C4-2B (cell line): ENCODE results near the gene CST4.

Experiments
- H3K27ac ChIP-seq: fragments of 450-650 bp; 2 replicates; pipeline ENCODE4 v1.5.1; 2017
- CTCF ChIP-seq: fragments of 450-650 bp; conservative IDR thresholded peaks from 2 replicates; pipeline ENCODE4 v1.5.1; 2017; ENCODE audit warnings: mild to moderate bottlenecking
- ZFX ChIP-seq: fragments of 450-650 bp; IDR thresholded peaks from 2 replicates; pipeline ENCODE4 v1.6.1; 2017

The CST4 gene

GRCh38 chr20:23657202-23657601 is 31.6 kb downstream of the CST4 start:
- H3K27ac ChIP-seq = no peak overlapping the region

DNA sequence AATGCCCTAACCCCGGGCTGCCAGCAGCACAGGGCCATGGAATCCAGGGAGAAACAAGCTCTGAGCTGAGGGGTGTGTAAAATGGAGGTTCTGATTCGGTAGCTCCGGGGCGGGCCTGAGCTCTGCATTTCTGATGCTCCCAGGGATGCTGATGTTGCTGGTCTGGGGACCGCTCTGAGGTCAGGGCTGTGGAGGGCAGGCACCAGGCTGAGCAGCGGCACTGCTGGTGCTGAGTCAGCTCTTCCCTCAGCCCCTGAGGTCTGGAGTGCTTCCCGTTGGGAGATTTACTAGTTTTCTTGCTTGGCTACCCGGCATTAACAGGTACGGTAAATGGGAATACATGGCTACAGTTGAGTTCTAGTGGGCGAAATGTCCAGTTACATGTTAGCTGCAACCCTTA is 32.5 kb downstream of the CST4 start:
- no peak for TF ChIP-seq CTCF
- no peak for TF ChIP-seq ZFX
- H3K27ac ChIP-seq = no peak overlapping the region

More at GRCh38 chr20:23657202-23657601, 31.6 kb downstream of the CST4 start:
- TF ChIP-seq ZFX = no peak
- no peak for TF ChIP-seq CTCF

DNA sequence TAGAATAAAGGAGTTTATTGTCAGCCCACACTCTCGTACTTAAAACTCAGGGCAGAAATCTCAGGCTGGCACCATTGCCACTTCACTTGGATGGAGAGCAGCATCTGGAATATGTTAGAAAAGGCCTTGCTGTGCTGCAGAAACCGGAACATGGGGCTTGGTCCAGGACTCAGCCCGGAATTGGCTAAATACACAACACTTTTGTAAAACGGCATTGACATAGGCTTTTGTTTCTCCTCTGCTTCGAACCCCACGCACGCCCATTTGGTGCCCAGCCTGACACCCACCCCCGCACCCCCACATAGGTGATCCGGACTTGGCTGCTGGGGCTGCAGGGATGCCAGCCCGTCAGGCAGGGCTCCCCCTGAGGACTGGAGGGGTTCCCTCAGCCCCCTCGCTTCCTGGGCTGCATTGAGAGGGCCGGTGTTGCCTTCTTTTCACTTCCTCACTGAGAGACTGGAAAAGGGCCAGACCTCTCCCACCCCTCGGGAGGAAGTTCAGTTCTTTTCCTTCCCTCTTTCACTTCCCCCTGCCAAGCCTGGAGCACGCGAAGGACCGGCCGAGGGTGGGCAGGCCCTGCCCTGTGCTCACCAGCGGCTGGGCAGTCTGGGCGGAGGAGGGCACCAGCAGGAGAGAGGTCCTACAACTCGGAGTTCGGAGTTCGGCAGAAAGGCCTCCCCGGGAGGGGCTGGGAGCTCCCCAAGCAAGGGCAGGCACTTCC is 33.2 kb downstream of the CST4 start:
- TF ChIP-seq CTCF (no peak), ZFX (no peak)
- H3K27ac ChIP-seq = no peak overlapping the region

- no peak overlapping the region for H3K27ac ChIP-seq
- TF ChIP-seq ZFX = no peak
- no peak for TF ChIP-seq CTCF
These were observed 34.1 kb downstream of the CST4 start for GRCh38 chr20:23654717-23655116.

GRCh38 chr20:23654000-23654399 is 34.8 kb downstream of the CST4 start:
- no peak for TF ChIP-seq CTCF
- no peak for TF ChIP-seq ZFX
- H3K27ac ChIP-seq = no peak overlapping the region

GRCh38 chr20:23653400-23653938 is 35.4 kb downstream of the CST4 start:
- H3K27ac ChIP-seq = no peak overlapping the region
- TF ChIP-seq CTCF (no peak), ZFX (no peak)

GRCh38 chr20:23652926-23653325 is 35.9 kb downstream of the CST4 start:
- no peak overlapping the region for H3K27ac ChIP-seq
- TF ChIP-seq ZFX = no peak
- no peak for TF ChIP-seq CTCF
